Pancreas (tissue), 10 donors: Measurements from ENCODE around the gene RAPGEF3. TPM values are rescaled to one million over a fixed set of nuclear protein-coding genes. Genes with fewer than 3 reads are reported as not detected.

Source experiments
- ATAC-seq, 4 donors: fragments of 200-7000 bp; cut with Tn5 transposase; one replicate each; pipeline versions ENCODE4 v1.8.0 to v1.9.1; 2020; ENCODE audit warnings: mild to moderate bottlenecking in 4 of 4, moderate library complexity in 4 of 4
- DNase-seq, 6 donors: peaks; one replicate each; pipeline ENCODE4 v3.0.0-alpha.2; 2020
- FAIRE-seq: peaks from 2 replicates; lab custom pipeline; 2012; peaks lifted over from hg19 to GRCh38; lab: Jason Lieb, UNC
- H3K27ac ChIP-seq, 4 donors: fragments of 200-600 bp; sonication (generic); 1 replicate in 3 of 4; 2 replicates in 1 of 4; pipeline versions ENCODE4 v1.5.0 to v1.8.0; 2020
- H3K27me3 ChIP-seq, 4 donors: fragments of 200-600 bp; one replicate each; pipeline ENCODE4 v1.8.0; 2021
- H3K36me3 ChIP-seq, 3 donors: fragments of 200-600 bp; sonication (generic) in 1 of 3; one replicate each; pipeline versions ENCODE4 v1.5.0 to v1.8.0; 2020 to 2021
- H3K4me1 ChIP-seq, 3 donors: fragments of 200-600 bp; one replicate each; pipeline ENCODE4 v1.8.0; 2021
- H3K4me3 ChIP-seq, 4 donors: fragments of 200-600 bp; sonication (generic) in 2 of 4; one replicate each; pipeline versions ENCODE4 v1.5.0 to v1.8.0; 2020 to 2021
- H3K9me3 ChIP-seq, 4 donors: fragments of 200-600 bp; one replicate each; pipeline ENCODE4 v1.8.0; 2021
- WGBS, 2 donors: extraction: QIAGEN DNeasy Blood & Tissue Kit; methylation state at CpG; one replicate each; pipeline ENCODE4 v1.1.7; 2013; 5-methylcytosine and 5-hydroxymethylcytosine counted together
- intact Hi-C, 3 donors: fragments of 100-400 bp; cut with DNase I; formaldehyde crosslinking; loops; one replicate each; pipeline versions ENCODE4 v1.11.1 to v1.14.2; 2022
- polyA plus RNA-seq, 2 donors: library from polyadenylated mRNA; stranded (reverse); fragments of 200-250 nt; gene quantifications; one replicate each; pipeline ENCODE4 v1.2.3, GENCODE V29; 2013
- total RNA-seq, 6 donors: library from RNA; stranded (reverse); fragmentation: NEBNext Ultra II Directional in 4 of 6; extraction: Animal tissue kit (Norgen Biotek cat#: 25700) in 4 of 6; gene quantifications; one replicate each; pipeline versions ENCODE4 v1.2.1 to v1.2.4, GENCODE V29; 2021 to 2023
- TF ChIP-seq, protein P1 (sequence below), 4 donors: fragments of 200-600 bp; sonication (generic) in 3 of 4; IDR thresholded peaks; one replicate each; pipeline versions ENCODE4 v1.5.0 to v1.8.0; 2021; ENCODE audit warnings: antibody characterized with exemption in 4 of 4
- donor health status: healthy with polysubstance abuse.
- donor health status: DM: no; HTN: no; CAD: no; lungs with moderate emphysema.
- donor health status: DM: no; HTN: no; CAD: no.
- donor health status: control.
- donor health status: control.
- donor health status: Bipolar disorder and iron deficiency.
- donor health status: DM: yes; HTN: yes; CAD: no.
- donor health status: DM: no; HTN: no; CAD: no.
- donor health status: DM: no; HTN: no; CAD: no.
- donor health status: DM: yes; HTN: yes; CAD: no.

Gene RAPGEF3
- total and polyA plus RNA-seq, 8 donors = 2.5 to 54.4 (median 5.5) TPM

DNA sequence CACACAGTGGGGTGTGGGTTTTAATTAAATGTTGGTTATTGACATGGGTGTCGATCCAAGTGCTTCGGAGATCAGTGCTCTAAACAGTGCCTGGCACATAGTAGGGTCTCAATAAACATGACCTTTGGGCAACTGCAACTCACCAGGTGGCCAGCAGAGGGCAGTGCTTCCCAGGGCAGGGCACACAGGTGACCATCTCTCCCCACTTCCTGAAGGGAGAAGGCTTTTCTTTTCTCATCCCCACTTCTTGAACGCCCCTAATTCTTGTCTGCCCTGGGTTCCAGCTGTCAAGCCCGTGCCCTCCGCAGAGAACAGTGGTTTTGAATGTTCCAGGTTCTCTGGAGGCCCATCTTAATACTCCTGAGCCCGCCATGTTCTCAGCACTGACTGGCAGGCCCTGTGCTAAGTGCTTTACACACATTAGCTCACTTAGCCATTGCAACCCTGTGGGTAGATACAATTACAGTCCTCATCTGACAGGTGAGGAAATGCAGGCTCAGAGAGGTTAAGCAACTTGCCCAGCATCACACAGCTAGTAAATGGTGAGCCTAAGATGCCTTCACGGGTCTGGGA, 16.3 kb downstream of the RAPGEF3 start:
- H3K36me3 ChIP-seq = no peaks in the 10 kb centered on the region
- H3K4me1 ChIP-seq = peaks cover 0 to 8% (median 6%) of the 10 kb centered on the region in 3 donors
- TF ChIP-seq, protein P1, sequence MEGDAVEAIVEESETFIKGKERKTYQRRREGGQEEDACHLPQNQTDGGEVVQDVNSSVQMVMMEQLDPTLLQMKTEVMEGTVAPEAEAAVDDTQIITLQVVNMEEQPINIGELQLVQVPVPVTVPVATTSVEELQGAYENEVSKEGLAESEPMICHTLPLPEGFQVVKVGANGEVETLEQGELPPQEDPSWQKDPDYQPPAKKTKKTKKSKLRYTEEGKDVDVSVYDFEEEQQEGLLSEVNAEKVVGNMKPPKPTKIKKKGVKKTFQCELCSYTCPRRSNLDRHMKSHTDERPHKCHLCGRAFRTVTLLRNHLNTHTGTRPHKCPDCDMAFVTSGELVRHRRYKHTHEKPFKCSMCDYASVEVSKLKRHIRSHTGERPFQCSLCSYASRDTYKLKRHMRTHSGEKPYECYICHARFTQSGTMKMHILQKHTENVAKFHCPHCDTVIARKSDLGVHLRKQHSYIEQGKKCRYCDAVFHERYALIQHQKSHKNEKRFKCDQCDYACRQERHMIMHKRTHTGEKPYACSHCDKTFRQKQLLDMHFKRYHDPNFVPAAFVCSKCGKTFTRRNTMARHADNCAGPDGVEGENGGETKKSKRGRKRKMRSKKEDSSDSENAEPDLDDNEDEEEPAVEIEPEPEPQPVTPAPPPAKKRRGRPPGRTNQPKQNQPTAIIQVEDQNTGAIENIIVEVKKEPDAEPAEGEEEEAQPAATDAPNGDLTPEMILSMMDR (IDR thresholded peaks at IDR 0.05) = peak; percentile 80 to 96 (median 93)
- no peak overlapping the region for H3K27ac ChIP-seq
- 55 to 58% methylated on average over 7 of the region's 7 CpGs for WGBS, 2 donors
- DNase-seq (peak in 3 of 6 donors; percentile 61 to 86 (median 62)), ATAC-seq (peak in 3 of 4 donors; percentile 28 to 51 (median 46)), FAIRE-seq (no peak)
- H3K27me3 ChIP-seq = no peaks in the 10 kb centered on the region
- no peaks in the 10 kb centered on the region for H3K9me3 ChIP-seq
- intact Hi-C loops = loop anchor here in 2 of 3 donors (5.0 kb wide), 1 partner anchor 35 kb away; no protein-coding TSS in a partner anchor
- H3K4me3 ChIP-seq = no peak overlapping the region

DNA sequence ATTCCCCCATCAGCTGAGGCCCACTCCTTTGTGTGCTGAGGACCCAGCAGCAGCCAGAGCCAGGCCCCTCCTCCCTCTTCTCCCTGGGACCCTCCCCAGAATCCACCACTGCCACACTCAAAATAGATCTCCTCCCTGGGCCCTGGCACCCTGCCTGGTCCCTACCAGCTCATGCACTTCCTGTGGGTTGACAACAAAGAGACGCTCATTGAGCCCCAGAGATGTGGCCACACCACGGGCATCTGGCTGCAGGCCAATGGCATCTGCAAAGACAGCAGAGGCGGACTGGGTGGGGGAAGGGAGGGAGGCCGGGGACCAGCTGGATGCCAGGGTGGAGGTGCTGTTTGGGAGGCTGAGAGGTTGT, 17.4 kb downstream of the RAPGEF3 start:
- Histone ChIP-seq H3K27ac (no peak overlapping the region), H3K4me1 (peaks cover 9 to 18% (median 15%) of the 10 kb centered on the region in 3 donors), H3K27me3 (no peaks in the 10 kb centered on the region), H3K4me3 (no peak overlapping the region), H3K36me3 (no peaks in the 10 kb centered on the region), H3K9me3 (no peaks in the 10 kb centered on the region)
- DNase-seq (peak in 3 of 6 donors; percentile 40 to 69 (median 57)), FAIRE-seq (no peak), ATAC-seq (peak in 1 of 4 donors; percentile 4)
- TF ChIP-seq, protein P1 (IDR thresholded peaks at IDR 0.05) = no peak
- intact Hi-C loops = loop anchor here in 2 of 3 donors (5.0 kb wide), 1 partner anchor 36 kb away; no protein-coding TSS in a partner anchor
- 16 to 17% methylated on average over 4 of the region's 4 CpGs for WGBS, 2 donors

DNA sequence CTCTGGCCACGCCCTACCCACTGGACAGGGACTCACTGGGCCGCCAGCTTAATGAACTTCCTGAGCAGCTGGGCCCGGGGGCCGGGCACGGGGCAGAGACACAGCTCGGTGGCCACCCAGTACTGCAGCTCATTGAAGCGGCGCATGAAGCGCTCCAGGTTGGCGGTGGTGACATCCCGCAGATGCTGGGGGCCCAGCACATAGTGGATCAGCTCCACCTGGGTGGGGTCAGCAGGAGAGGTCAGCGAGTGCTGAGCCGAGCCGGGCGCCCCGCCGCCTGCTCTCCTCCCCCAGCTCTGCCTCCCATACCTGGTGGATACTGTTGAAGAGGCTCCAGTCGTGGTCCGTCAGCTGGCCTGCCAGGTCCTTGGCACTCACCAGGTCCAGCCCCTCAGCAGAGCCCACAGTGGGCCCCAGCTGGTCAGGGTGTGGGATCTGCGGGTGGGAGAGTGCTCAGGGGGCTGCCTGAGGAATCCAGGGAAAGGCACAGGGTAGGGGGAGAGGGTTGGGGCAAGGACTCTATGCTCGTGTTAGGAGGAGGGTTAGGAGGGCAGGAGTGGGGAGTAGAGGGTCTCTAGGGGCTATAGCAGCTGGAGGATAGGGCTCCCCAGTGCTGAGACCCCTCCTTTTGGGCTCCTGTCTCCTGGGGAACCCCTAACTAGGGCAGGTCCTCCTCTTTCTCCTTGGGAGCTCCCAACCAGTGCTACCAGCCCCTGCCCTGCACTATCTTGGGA, 17.9 kb downstream of the RAPGEF3 start:
- Histone ChIP-seq H3K4me3 (no peak overlapping the region), H3K4me1 (peaks cover 12 to 21% (median 18%) of the 10 kb centered on the region in 3 donors), H3K27ac (no peak overlapping the region), H3K9me3 (no peaks in the 10 kb centered on the region), H3K36me3 (no peaks in the 10 kb centered on the region), H3K27me3 (no peaks in the 10 kb centered on the region)
- FAIRE-seq = no peak
- TF ChIP-seq, protein P1 (IDR thresholded peaks at IDR 0.05) = no peak
- intact Hi-C loops = loop anchor here in 2 of 3 donors (5.0 kb wide), 1 partner anchor 37 kb away; no protein-coding TSS in a partner anchor
- peak in 1 of 6 donors; percentile 30 for DNase-seq
- no peak for ATAC-seq
- 77 to 84% methylated on average over 21 of the region's 21 CpGs for WGBS, 2 donors

DNA sequence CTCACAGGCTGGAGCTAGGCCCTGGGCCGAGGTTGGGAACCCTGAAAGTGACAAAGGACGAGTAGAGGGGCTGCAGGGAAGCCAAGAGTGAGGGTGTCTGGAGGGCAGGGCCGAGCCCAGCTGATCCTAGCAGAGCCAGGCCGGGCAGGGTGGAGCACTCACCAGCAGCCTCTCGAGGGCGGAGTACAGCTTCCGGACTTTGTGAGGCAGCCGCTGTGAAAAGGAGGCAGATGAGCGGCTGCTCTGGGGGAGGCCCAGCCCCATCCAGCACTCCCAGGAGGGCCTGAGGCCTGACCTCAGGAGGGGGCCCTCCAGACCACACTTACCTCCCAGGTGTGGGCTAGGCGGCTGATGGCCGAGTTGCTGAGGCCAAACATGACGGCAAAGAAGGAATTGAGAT, 18.7 kb downstream of the RAPGEF3 start:
- Histone ChIP-seq H3K36me3 (no peaks in the 10 kb centered on the region), H3K4me3 (no peak overlapping the region), H3K4me1 (peaks cover 12 to 21% (median 18%) of the 10 kb centered on the region in 3 donors), H3K27me3 (no peaks in the 10 kb centered on the region), H3K9me3 (no peaks in the 10 kb centered on the region), H3K27ac (no peak overlapping the region)
- 75 to 86% methylated on average over 12 of the region's 12 CpGs for WGBS, 2 donors
- no peak for ATAC-seq
- intact Hi-C loops = loop anchor here in 2 of 3 donors (5.0 kb wide), 1 partner anchor 37 kb away; no protein-coding TSS in a partner anchor
- no peak for FAIRE-seq
- DNase-seq = peak in 1 of 6 donors; percentile 19
- TF ChIP-seq, protein P1 (IDR thresholded peaks at IDR 0.05) = no peak
